K562 treated with DMSO at 1 percent for 12 hours (cell line): ENCODE results near the gene DR1. TPM values are rescaled to one million over a fixed set of nuclear protein-coding genes. Genes with fewer than 3 reads are reported as not detected.

Source experiments
- total RNA-seq: library from RNA; unstranded; fragments of 300-600 nt; gene quantifications from 2 replicates; pipeline ENCODE4 v1.2.3, GENCODE V29; 2022; ENCODE audit not compliant: insufficient read depth

DR1 gene
- 20.3 and 54.8 TPM in 2 replicates for total RNA-seq

DNA sequence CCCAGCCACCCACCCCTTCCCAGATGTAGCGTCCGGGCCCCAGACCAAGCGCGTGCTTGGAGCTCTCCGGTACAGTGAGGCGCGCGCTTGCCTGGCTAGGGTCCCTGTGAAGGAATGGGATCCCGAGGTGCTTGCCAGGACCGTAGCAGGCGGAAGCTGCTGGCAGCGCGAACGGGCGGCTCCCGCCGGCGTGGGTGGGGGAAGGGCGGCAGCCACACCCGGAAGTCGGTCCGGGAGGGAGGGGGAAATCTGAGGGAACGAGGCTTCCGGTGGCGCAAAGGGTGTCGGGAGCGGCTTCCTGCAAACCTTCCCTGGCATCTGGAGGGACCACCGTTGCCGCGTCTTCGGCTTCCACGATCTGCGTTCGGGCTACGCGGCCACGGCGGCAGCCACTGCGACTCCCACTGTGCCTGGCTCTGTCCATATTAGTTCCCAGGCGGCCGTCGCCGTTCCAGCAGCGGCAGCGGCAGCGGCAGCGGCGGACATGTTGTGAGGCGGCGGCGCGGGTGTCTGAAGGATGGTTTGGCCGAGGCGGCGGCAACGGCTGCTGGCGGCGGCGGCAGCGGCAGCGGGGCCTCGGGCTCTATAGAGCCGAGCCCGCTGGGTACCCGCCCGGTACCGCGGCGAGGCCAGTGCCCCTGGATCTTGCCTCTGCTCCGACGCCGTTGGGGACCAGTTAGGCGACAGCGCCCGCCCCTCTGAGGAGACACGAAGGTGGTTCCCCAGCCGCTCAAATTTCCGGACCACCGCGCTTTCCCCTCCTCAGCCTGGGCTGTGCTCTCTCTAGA, at the start of gene DR1:
Gene DR1 (plus strand): TSS at position 275 of the 788 bp plus-strand sequence. CDS start 739 bp downstream, outside the sequence.

Other genes with a start within 250 kb of the DR1 start
- gene TMED5, start 165.5 kb upstream of the DR1 start, total RNA-seq, result 14.0 and 43.3 TPM in 2 replicates
- gene CCDC18, start 165.2 kb upstream of the DR1 start, total RNA-seq, result 9.7 and 25.9 TPM in 2 replicates
- 2.1 and 8.4 TPM in 2 replicates for gene FNBP1L, start 102.2 kb downstream of the DR1 start, total RNA-seq